ENCODE data around the gene WDR12. TPM values are rescaled to one million over a fixed set of nuclear protein-coding genes. Genes with fewer than 3 reads are reported as not detected.
"Not testable (repeated sequence)": the region's sequence is repeated elsewhere in the genome, so short reads cannot be mapped to it uniquely, and the experiment has no call there.

WDR12 gene
- total RNA-seq, 4 donors from 2014 or later: 7.2 to 12.1 (median 7.7) TPM

GRCh38 chr2:202870431-202871299 lies 40.8 kb downstream of the WDR12 start:
- WGBS, 2 donors: 7 to 8% methylated on average over 31 to 37 of the region's 37 CpGs
- TF ChIP-seq POLR2A (IDR thresholded peaks at IDR 0.05) (peak in 1 of 2 donors; percentile 67), CTCF (IDR thresholded peaks at IDR 0.05) (peak in 3 of 6 experiments; percentile 25 to 30 (median 29))

GRCh38 chr2:202861987-202862386 lies 49.5 kb downstream of the WDR12 start:
- 97 to 98% methylated on average over 3 of the region's 3 CpGs for WGBS, 2 donors
- Histone ChIP-seq H3K27ac (no peak overlapping the region), H3K4me1 (no peaks in the 10 kb centered on the region), H3K4me3 (replicated peaks in 1 of 3) (no peak overlapping the region), H3K36me3 (no peaks in the 10 kb centered on the region), H3K9me3 (no peaks in the 10 kb centered on the region), H3K27me3 (no peaks in the 10 kb centered on the region)
- no peak for DNase-seq
- TF ChIP-seq CTCF (IDR thresholded peaks at IDR 0.05) (no peak), POLR2A (IDR thresholded peaks at IDR 0.05) (no peak)
- intact Hi-C loops (cut with DNase I): no loop called here

More at GRCh38 chr2:202870431-202871299, 40.8 kb downstream of the WDR12 start:
- H3K4me3 ChIP-seq (replicated peaks in 1 of 3): peak overlapping the region; percentile 53 to 57 (median 55)
- peak; percentile 88 for DNase-seq
- intact Hi-C loops (cut with DNase I): loop anchor here (5.0 kb wide), 1 partner anchor 283 kb away; no protein-coding TSS in a partner anchor
- no peaks in the 10 kb centered on the region for H3K27me3 ChIP-seq
- no peaks in the 10 kb centered on the region for H3K4me1 ChIP-seq
- H3K27ac ChIP-seq: peak overlapping the region; percentile 77 to 91 (median 83)
- H3K9me3 ChIP-seq: no peaks in the 10 kb centered on the region
- no peaks in the 10 kb centered on the region for H3K36me3 ChIP-seq

- H3K4me3 ChIP-seq (replicated peaks in 1 of 3): no peak overlapping the region
- no peaks in the 10 kb centered on the region for H3K4me1 ChIP-seq
- TF ChIP-seq POLR2A (IDR thresholded peaks at IDR 0.05) (no peak), CTCF (IDR thresholded peaks at IDR 0.05) (no peak)
- WGBS, 2 donors: 90 to 99% methylated on average over 3 of the region's 3 CpGs
- H3K27ac ChIP-seq: no peak overlapping the region
- H3K9me3 ChIP-seq: no peaks in the 10 kb centered on the region
- no peaks in the 10 kb centered on the region for H3K27me3 ChIP-seq
- no peaks in the 10 kb centered on the region for H3K36me3 ChIP-seq
- DNase-seq: no peak
- intact Hi-C loops (cut with DNase I): no loop called here
Observed at GRCh38 chr2:202858601-202859000, 52.9 kb downstream of the WDR12 start.

GRCh38 chr2:202849343-202849742 lies 62.1 kb downstream of the WDR12 start:
- 43 to 52% methylated on average over 2 of the region's 3 CpGs for WGBS, 2 donors

GRCh38 chr2:202848813-202849212 lies 62.7 kb downstream of the WDR12 start:
- 70 to 80% methylated on average over 8 of the region's 8 CpGs for WGBS, 2 donors
- H3K36me3 ChIP-seq: no peaks in the 10 kb centered on the region
- H3K9me3 ChIP-seq: no peaks in the 10 kb centered on the region
- TF ChIP-seq POLR2A (IDR thresholded peaks at IDR 0.05) (no peak), CTCF (IDR thresholded peaks at IDR 0.05) (no peak)
- no peak for DNase-seq
- peaks cover 5 to 11% of the 10 kb centered on the region in 2 donors for H3K4me1 ChIP-seq
- no peak overlapping the region for H3K4me3 ChIP-seq (replicated peaks in 1 of 3)
- no peak overlapping the region for H3K27ac ChIP-seq
- intact Hi-C loops (cut with DNase I): no loop called here
- H3K27me3 ChIP-seq: no peaks in the 10 kb centered on the region

More at GRCh38 chr2:202849343-202849742, 62.1 kb downstream of the WDR12 start:
- intact Hi-C loops (cut with DNase I); H3K27ac ChIP-seq; H3K4me3 ChIP-seq (replicated peaks in 1 of 3); H3K27me3 ChIP-seq; H3K9me3 ChIP-seq; H3K36me3 ChIP-seq: not testable (repeated sequence)
- peaks cover 5 to 11% of the 10 kb centered on the region in 2 donors for H3K4me1 ChIP-seq
- peak in 1 of 2 donors; percentile 27 for DNase-seq
